H1 (cell line): Measurements from ENCODE around the gene TFR2.

Experiments used
- CEBPB ChIP-seq: IDR thresholded peaks from 2 replicates; pipeline ENCODE4 v1.6.1; 2012; ENCODE audit warnings: low read depth, low read length
- EZH2 ChIP-seq: fragments of 200-600 bp; sonication (generic); IDR thresholded peaks from 2 replicates; pipeline ENCODE4 v1.7.1; 2012; ENCODE audit warnings: low read depth, mild to moderate bottlenecking, moderate library complexity, low read length, inconsistent platforms; ENCODE audit not compliant: severe bottlenecking
- POLR2AphosphoS5 ChIP-seq: IDR thresholded peaks from 2 replicates; pipeline ENCODE4 v1.6.1; 2011; ENCODE audit warnings: low read depth, low read length
- RAD21 ChIP-seq, 2 experiments: IDR thresholded peaks in 1 of 2; conservative IDR thresholded peaks in 1 of 2; 2 replicates each; pipeline ENCODE4 v1.6.1; 2011; ENCODE audit warnings: low read depth in 2 of 2, low read length in 2 of 2, improper control_type of control experiment in 1 of 2, inconsistent platforms in 1 of 2, mild to moderate bottlenecking in 1 of 2, moderate library complexity in 1 of 2
- TBP ChIP-seq: IDR thresholded peaks from 2 replicates; pipeline ENCODE4 v1.6.1; 2011; ENCODE audit warnings: low read depth, low read length, improper control_type of control experiment
- ZNF274 ChIP-seq: IDR thresholded peaks from 2 replicates; pipeline ENCODE4 v1.7.0; 2012; ENCODE audit warnings: low read length, borderline replicate concordance; ENCODE audit errors: extremely low read depth
- TF ChIP-seq, protein P1 (sequence below), 3 experiments: IDR thresholded peaks; 1 replicate in 2 of 3; 2 replicates in 1 of 3; pipeline versions ENCODE4 v1.5.1 to v1.6.1; 2011; ENCODE audit warnings: low read length in 3 of 3, mild to moderate bottlenecking in 3 of 3, inconsistent platforms in 2 of 3, low read depth in 1 of 3, moderate library complexity in 1 of 3; ENCODE audit not compliant: insufficient read depth in 1 of 3; ENCODE audit errors: control extremely low read depth in 1 of 3

DNA sequence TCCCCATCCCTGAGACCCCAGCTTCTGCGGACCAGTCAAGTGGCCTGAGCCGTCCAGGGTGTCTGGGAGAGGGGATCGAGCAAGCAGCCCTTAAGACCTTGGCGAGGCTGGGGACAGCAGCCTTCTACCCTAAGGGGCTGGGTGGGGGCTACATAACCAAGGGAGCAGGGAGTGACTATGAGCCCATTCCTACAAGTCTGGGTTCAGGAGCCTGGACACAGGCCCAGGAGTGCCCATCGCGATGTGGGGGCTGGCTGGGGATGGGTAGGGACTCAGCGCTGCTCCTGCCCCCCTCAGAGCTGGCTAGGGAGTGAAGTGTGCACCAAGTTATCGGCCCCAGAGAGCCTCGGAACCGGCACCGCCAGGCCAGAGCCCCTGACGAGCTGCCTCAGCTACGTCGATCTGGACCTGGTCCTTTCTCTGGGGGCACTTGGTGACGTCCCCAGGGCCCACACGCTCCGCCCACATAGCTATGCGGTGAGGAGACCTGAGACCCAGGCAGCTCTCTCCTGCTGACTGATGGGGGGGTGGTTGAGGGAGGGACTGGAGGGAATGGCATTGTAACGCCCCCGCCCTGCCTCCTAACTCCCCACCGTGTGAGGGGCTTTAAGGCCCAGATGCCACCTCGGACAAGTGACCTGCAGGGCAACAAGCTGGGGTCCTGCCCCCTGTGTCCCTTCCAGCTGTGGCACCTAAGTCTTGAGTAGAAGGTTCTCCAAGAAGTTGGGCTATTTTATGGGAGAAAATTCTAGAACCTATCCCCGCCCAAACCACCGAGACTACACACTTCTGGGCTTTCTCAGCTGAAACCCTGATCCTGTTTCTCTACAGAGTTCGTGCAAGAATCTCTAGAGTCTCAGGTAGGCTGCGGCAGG is 70.2 kb downstream of the TFR2 start:
- 0 out of 2 replicates have a peak, but pooled peaks have one; percentile 41 for TF ChIP-seq POLR2AphosphoS5
- TF ChIP-seq, protein P1, sequence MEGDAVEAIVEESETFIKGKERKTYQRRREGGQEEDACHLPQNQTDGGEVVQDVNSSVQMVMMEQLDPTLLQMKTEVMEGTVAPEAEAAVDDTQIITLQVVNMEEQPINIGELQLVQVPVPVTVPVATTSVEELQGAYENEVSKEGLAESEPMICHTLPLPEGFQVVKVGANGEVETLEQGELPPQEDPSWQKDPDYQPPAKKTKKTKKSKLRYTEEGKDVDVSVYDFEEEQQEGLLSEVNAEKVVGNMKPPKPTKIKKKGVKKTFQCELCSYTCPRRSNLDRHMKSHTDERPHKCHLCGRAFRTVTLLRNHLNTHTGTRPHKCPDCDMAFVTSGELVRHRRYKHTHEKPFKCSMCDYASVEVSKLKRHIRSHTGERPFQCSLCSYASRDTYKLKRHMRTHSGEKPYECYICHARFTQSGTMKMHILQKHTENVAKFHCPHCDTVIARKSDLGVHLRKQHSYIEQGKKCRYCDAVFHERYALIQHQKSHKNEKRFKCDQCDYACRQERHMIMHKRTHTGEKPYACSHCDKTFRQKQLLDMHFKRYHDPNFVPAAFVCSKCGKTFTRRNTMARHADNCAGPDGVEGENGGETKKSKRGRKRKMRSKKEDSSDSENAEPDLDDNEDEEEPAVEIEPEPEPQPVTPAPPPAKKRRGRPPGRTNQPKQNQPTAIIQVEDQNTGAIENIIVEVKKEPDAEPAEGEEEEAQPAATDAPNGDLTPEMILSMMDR (IDR thresholded peaks at IDR 0.05; ENCODE audit: control extremely low read depth in 1 of 3, insufficient read depth in 1 of 3, low read depth in 1 of 3, low read length in 3 of 3): no peak
- TF ChIP-seq CEBPB: no peak
- TF ChIP-seq RAD21 (IDR thresholded peaks at IDR 0.05 in 1 of 2, conservative IDR thresholded peaks at IDR 0.05 in 1 of 2; ENCODE audit: low read depth in 2 of 2, low read length in 2 of 2): no peak
- TF ChIP-seq ZNF274: no peak
- no peak for TF ChIP-seq EZH2
- no peak for TF ChIP-seq TBP
